HG02571 (cell line): Measurements from ENCODE around the gene PILRA.
"Not testable (repeated sequence)": the region's sequence is repeated elsewhere in the genome, so short reads cannot be mapped to it uniquely, and the experiment has no call there.

Experiments used
- ATAC-seq: cut with Tn5 transposase; IDR thresholded peaks from one replicate; pipeline ENCODE4 v1.9.1; 2021; ENCODE audit warnings: mild to moderate bottlenecking, moderate library complexity; ENCODE audit not compliant: unreplicated experiment

Gene PILRA

GRCh38 chr7:100357131-100357561 lies 16.1 kb upstream of the PILRA start:
- ATAC-seq: no peak

DNA sequence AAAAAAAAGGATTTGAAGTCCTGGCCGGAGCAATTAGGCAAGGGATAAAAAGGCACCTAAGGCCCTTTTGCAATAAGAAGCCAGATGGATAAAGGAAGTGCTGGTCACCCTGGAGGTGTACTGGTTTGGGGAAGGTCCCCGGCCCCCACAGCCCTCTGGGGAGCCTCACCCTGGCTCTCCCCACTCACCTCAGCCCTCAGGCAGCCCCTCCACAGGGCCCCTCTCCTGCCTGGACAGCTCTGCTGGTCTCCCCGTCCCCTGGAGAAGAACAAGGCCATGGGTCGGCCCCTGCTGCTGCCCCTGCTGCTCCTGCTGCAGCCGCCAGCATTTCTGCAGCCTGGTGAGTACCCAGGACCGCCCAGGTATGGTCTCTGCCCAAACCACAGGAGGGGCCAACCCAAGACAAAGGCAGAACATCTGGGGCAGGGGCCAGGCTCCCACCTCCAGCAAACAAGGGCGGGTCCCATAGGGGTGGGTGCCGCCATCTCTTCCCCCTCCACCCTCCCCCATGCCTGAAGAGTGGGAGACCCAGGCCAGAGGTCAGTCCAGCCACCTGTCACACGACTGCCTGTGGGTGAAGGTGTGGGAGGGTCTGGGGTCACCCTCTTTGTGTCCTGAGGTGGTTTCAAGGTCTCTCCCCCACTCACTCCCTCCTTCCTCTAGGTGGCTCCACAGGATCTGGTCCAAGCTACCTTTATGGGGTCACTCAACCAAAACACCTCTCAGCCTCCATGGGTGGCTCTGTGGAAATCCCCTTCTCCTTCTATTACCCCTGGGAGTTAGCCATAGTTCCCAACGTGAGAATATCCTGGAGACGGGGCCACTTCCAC lies 15.0 kb upstream of the PILRA start, which contains the start of gene PILRB:
TSS of gene PILRB (plus strand) at position 91 of the 830 bp plus-strand sequence. CDS start at position 277, 186 bp downstream.
- ATAC-seq: no peak

- ATAC-seq: no peak
Observed at GRCh38 chr7:100358857-100359212, 14.5 kb upstream of the PILRA start.

GRCh38 chr7:100360135-100360854 lies 13.0 kb upstream of the PILRA start:
- ATAC-seq: no peak

DNA sequence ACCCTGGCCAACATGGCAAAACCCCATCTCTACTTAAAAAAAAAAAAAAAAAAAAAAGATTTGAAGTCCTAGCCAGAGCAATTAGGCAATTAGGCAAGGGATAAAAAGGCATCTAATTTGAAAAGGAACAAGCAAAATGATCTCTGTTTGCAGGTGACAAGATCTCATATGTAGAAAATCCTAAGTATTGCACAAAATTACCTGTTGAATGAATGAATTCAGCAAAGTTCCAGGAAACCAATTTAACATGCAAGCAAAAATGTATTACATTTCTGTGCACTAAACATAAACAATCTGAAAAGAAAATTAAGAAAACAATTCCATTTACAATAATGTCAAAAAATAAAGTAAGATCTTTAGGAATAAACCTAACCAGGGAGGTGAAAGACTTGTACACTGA lies 10.2 kb upstream of the PILRA start:
- no peak for ATAC-seq

DNA sequence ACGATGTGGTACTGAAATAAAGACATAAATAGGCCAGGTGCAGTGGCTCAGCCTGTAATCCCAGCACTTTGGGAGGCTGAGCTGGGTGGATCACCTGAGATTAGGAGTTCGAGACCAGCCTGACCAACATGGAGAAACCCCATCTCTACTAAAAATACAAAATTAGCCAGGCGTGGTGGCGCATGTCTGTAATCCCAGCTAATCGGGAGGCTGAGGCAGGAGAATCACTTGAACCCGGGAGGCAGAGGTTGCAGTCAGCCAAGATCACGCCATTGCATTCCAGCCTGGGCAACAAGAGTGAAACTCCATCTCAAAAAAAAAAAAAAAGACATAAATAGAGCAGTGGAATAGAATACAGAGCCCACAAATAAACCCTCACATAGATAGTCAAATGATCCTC lies 9.5 kb upstream of the PILRA start:
- not testable (repeated sequence) for ATAC-seq

- no peak for ATAC-seq
Observed at GRCh38 chr7:100364480-100364879, 8.8 kb upstream of the PILRA start.

GRCh38 chr7:100365998-100366367 lies 7.3 kb upstream of the PILRA start:
- not testable (repeated sequence) for ATAC-seq

- ATAC-seq: no peak
Observed at GRCh38 chr7:100366411-100367250, 6.7 kb upstream of the PILRA start.

DNA sequence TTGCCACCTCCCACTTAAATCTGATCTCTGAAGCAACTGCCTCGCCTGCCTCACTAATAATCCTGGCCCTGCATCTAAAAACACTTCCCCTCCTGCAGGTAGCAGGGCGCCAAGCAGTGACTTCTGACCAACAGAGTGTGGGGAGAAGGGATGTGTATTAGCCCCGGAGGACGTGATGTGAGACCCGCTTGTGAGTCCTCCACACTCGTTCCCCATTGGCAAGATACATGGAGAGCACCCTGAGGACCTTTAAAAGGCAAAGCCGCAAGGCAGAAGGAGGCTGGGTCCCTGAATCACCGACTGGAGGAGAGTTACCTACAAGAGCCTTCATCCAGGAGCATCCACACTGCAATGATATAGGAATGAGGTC lies 6.1 kb upstream of the PILRA start:
- ATAC-seq: no peak

DNA sequence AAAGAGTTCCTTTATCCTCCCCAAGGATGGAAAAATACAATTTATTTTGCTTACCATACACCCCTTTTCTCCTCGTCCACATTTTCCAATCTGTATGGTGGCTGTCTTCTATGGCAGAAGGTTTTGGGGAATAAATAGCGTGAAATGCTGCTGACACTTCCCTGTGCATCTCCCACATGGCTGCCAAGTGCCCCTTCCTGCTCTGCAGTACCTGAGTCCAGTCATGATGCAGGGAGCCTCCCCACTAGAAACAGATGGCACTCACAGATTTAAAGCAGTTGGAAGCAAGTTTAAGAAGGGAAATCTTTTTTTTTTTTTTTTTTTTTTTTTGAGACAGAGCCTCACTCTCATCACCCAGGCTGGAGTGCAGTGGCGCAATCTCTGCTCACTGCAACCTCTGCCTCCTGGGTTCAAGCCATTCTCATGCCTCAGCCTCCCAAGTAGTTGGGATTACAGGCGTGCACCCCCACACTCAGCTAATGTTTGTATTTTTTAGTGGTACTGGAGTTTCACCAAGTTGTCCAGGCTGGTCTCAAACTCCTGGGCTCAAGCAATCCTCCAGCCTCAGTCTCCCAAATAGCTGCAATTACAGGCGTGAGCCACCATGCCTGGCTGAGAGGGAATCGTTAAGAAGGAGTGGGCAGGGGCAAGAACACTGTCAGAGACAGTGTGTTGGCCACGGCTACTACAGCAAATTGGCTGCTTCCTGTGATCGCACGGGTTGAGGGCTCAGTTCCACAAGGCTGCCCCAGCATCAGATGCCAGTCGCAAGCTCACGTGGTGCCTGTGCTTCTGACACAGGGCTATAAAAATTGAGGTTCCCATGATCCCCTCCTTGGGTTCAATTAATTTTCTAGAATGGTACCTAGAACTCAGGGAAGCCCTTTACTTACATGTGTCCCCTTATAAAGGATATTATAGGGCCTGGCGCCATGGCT lies 5.3 kb upstream of the PILRA start:
- ATAC-seq: no peak

GRCh38 chr7:100369105-100369504 lies 4.2 kb upstream of the PILRA start:
- peak; percentile 52 for ATAC-seq

- no peak for ATAC-seq
Observed at GRCh38 chr7:100370303-100370702, 3.0 kb upstream of the PILRA start.

DNA sequence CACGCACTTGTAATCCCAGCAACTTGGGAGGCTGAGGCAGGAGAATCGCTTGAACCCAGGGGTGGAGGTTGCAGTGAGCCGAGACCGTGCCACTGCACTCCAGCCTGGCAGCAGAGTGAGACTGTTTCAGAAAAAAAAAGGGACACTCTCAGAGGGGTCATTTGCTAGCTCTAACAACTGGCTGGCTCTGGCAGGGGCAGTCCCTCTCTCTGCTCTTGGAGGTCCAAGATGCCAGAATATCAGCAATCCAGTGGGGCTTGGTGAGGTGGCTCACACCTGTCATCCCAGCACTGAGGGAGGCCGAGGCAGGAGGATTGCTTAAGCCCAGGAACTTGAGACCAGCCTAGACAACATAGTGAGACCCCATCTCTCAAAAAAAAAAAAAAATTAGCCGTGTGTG lies 2.5 kb upstream of the PILRA start:
- ATAC-seq: no peak

GRCh38 chr7:100371561-100372171 lies 1.6 kb upstream of the PILRA start:
- ATAC-seq: no peak

DNA sequence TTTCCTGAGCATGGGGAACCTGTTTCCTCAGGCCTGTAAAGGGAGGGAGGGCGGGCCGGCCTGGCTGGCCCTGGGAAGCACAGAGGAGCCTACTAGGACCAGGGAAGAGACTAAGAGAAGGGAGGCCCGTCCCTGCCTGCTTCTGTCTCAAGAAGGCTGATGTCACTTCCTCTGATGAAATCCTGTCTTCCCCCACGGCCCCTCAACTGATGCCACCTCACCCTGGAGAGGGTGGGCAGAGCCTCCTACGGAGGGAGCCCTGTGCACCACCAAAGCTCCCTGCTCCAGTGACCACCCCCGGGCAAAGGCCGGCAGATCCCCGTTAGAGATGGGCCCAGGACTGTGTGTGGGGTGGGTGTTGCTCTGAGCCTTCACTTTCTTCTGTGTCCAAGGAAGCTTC lies 1.0 kb upstream of the PILRA start:
- ATAC-seq: no peak

DNA sequence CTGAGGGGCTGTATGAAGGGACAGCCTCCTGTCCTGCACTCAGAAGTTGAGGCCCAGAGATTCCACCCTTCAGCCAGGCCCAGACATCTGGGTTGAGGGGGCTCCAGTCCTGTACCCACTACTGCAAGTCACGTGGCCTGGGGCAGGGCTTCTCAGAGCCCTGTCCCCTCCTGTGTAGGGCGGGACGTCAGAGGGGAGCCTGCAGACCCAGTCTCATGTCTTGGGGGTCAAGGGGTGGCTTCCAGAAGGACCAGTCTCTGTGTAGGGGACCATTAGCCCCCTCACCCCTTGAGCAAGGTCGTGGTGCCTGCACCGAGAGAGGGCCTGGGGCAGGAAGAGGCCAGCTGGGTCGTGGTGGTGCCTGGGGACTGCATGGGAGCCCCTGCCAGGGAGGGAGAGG lies 593 bp upstream of the PILRA start:
- no peak for ATAC-seq

- ATAC-seq: not testable (repeated sequence)
Observed at GRCh38 chr7:100373870-100374598, 747 bp downstream of the PILRA start.

GRCh38 chr7:100374601-100375000 lies 1.3 kb downstream of the PILRA start:
- no peak for ATAC-seq
